CD4-positive, alpha-beta T cell treated with Interferon gamma for 1 hour (primary cell): ENCODE measurements around the gene SLC39A13.

Experiments used
- DNase-seq: peaks from one replicate; pipeline ENCODE4 v3.0.0-alpha.2; 2020

Gene SLC39A13

GRCh38 chr11:47461876-47462275 lies 53.5 kb downstream of the SLC39A13 start:
- DNase-seq = no peak

- no peak for DNase-seq
Observed at GRCh38 chr11:47464483-47464882, 56.1 kb downstream of the SLC39A13 start.
